ENCODE data around the gene DBT. TPM values are rescaled to one million over a fixed set of nuclear protein-coding genes. Genes with fewer than 3 reads are reported as not detected.
A peak's percentile ranks its signal among the peaks of the same experiment; 100 is the strongest.
"Not testable (repeated sequence)": the region's sequence is repeated elsewhere in the genome, so short reads cannot be mapped to it uniquely, and the experiment has no call there.

The DBT gene
- polyA plus RNA-seq, 1 donor (not counting 4 experiments of a cell fraction or from before 2014, with no cell fraction given): 16.3 TPM

DNA sequence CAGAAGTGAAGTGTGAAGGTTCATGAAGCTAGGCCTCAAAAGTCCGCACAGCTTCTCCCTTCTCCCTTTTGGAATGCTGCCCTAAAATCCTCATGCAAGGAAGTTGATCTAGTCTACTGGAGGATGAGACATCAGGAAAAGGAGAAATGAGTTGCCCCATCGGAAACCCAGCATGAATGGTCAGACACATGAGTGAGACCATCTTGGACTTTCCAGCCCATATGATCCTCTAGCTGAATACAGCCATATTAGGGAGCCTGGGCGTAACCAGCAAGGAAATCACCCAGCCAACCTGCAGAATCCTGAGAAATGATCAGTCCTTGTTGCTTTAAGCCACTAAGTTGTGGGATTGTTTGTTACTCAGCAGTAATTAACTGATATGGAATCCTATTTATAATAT lies 12.5 kb downstream of the DBT start:
- H3K79me2 ChIP-seq (ENCODE audit: control insufficient read depth, insufficient read depth, low read length): peaks cover 5% of the 10 kb centered on the region
- no peak overlapping the region for H2AFZ ChIP-seq (ENCODE audit: control insufficient read depth, low read length)
- H4K20me1 ChIP-seq (ENCODE audit: control insufficient read depth, extremely low read depth, insufficient read depth, low read length): no peaks in the 10 kb centered on the region
- no peak overlapping the region for H3K4me3 ChIP-seq (ENCODE audit: control insufficient read depth in 2 of 3, extremely low read depth in 1 of 3, insufficient read depth in 2 of 3, low read depth in 1 of 3, low read length in 3 of 3)
- no peak for TF ChIP-seq EZH2 (IDR thresholded peaks at IDR 0.05; ENCODE audit: low read length)
- TF ChIP-seq, protein P1, sequence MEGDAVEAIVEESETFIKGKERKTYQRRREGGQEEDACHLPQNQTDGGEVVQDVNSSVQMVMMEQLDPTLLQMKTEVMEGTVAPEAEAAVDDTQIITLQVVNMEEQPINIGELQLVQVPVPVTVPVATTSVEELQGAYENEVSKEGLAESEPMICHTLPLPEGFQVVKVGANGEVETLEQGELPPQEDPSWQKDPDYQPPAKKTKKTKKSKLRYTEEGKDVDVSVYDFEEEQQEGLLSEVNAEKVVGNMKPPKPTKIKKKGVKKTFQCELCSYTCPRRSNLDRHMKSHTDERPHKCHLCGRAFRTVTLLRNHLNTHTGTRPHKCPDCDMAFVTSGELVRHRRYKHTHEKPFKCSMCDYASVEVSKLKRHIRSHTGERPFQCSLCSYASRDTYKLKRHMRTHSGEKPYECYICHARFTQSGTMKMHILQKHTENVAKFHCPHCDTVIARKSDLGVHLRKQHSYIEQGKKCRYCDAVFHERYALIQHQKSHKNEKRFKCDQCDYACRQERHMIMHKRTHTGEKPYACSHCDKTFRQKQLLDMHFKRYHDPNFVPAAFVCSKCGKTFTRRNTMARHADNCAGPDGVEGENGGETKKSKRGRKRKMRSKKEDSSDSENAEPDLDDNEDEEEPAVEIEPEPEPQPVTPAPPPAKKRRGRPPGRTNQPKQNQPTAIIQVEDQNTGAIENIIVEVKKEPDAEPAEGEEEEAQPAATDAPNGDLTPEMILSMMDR (optimal IDR thresholded peaks at IDR 0.05 in 1 of 3, IDR thresholded peaks at IDR 0.05 in 1 of 3, conservative IDR thresholded peaks at IDR 0.05 in 1 of 3; ENCODE audit: extremely low read depth in 1 of 3, insufficient read depth in 2 of 3, low read length in 3 of 3): no peak
- FAIRE-seq (no peak), DNase-seq (ENCODE audit: low read depth, low spot score) (no peak)
- dilution Hi-C loops (cut with MboI; ENCODE audit: extremely low pct_ligation_motif_present, low sequenced_read_pairs): no loop called here
- H3K4me1 ChIP-seq (ENCODE audit: control insufficient read depth, extremely low read depth, insufficient read depth, low read length): peaks cover 10% of the 10 kb centered on the region
- H3K27ac ChIP-seq (ENCODE audit: control insufficient read depth, insufficient read depth, low read length): no peak overlapping the region
- no peak overlapping the region for H3K9ac ChIP-seq (ENCODE audit: control insufficient read depth, extremely low read depth, insufficient read depth, low read length)
- H3K27me3 ChIP-seq (ENCODE audit: control insufficient read depth, extremely low read depth, insufficient read depth, low read length): no peaks in the 10 kb centered on the region
- no peaks in the 10 kb centered on the region for H3K9me1 ChIP-seq (ENCODE audit: control insufficient read depth, extremely low read depth, insufficient read depth, low read length)
- no peaks in the 10 kb centered on the region for H3K9me3 ChIP-seq (ENCODE audit: control insufficient read depth, low read depth, low read length)
- no peak overlapping the region for H3K4me2 ChIP-seq (ENCODE audit: control insufficient read depth, extremely low read depth, insufficient read depth, low read depth, low read length)
- peaks cover 0 to 2% of the 10 kb centered on the region in 2 experiments for H3K36me3 ChIP-seq (ENCODE audit: control insufficient read depth in 2 of 2, extremely low read depth in 1 of 2, insufficient read depth in 2 of 2, low read length in 2 of 2)

DNA sequence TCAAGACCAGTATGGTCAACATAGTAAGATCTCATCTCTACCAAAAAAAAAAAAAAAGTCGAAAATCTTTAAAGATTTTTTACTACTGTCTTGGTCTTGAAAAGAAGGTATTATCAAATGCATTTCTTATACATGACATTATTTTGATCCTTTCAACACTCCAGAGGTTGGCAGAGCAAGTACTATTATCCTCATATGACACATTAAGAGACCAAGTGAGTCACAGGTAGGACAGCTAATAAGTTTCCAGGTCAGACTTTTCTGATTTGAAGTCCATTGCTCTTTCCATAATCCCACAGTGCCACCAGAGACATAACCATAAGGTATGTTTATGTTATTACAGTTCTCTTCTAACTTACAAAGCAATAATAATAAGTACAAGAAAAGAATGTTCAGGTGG lies 15.2 kb downstream of the DBT start:
- Histone ChIP-seq H4K20me1 (ENCODE audit: control insufficient read depth, extremely low read depth, insufficient read depth, low read length) (no peaks in the 10 kb centered on the region), H3K9me3 (ENCODE audit: control insufficient read depth, low read depth, low read length) (no peaks in the 10 kb centered on the region), H3K9ac (ENCODE audit: control insufficient read depth, extremely low read depth, insufficient read depth, low read length) (no peak overlapping the region), H3K27me3 (ENCODE audit: control insufficient read depth, extremely low read depth, insufficient read depth, low read length) (no peaks in the 10 kb centered on the region), H3K4me1 (ENCODE audit: control insufficient read depth, extremely low read depth, insufficient read depth, low read length) (peaks cover 13% of the 10 kb centered on the region), H3K4me3 (ENCODE audit: control insufficient read depth in 2 of 3, extremely low read depth in 1 of 3, insufficient read depth in 2 of 3, low read depth in 1 of 3, low read length in 3 of 3) (peak overlapping the region in 1 of 3 experiments; percentile 20), H2AFZ (ENCODE audit: control insufficient read depth, low read length) (no peak overlapping the region), H3K4me2 (ENCODE audit: control insufficient read depth, extremely low read depth, insufficient read depth, low read depth, low read length) (no peak overlapping the region), H3K36me3 (ENCODE audit: control insufficient read depth in 2 of 2, extremely low read depth in 1 of 2, insufficient read depth in 2 of 2, low read length in 2 of 2) (peaks cover 0 to 11% of the 10 kb centered on the region in 2 experiments), H3K9me1 (ENCODE audit: control insufficient read depth, extremely low read depth, insufficient read depth, low read length) (no peaks in the 10 kb centered on the region), H3K79me2 (ENCODE audit: control insufficient read depth, insufficient read depth, low read length) (no peaks in the 10 kb centered on the region), H3K27ac (ENCODE audit: control insufficient read depth, insufficient read depth, low read length) (peak overlapping the region; percentile 34)
- dilution Hi-C loops (cut with MboI; ENCODE audit: extremely low pct_ligation_motif_present, low sequenced_read_pairs): no loop called here
- TF ChIP-seq EZH2 (IDR thresholded peaks at IDR 0.05; ENCODE audit: low read length): no peak
- TF ChIP-seq, protein P1 (optimal IDR thresholded peaks at IDR 0.05 in 1 of 3, IDR thresholded peaks at IDR 0.05 in 1 of 3, conservative IDR thresholded peaks at IDR 0.05 in 1 of 3; ENCODE audit: extremely low read depth in 1 of 3, insufficient read depth in 2 of 3, low read length in 3 of 3): no peak
- DNase-seq (ENCODE audit: low read depth, low spot score): no peak
- FAIRE-seq: no peak

- peaks cover 0 to 11% of the 10 kb centered on the region in 2 experiments for H3K36me3 ChIP-seq (ENCODE audit: control insufficient read depth in 2 of 2, extremely low read depth in 1 of 2, insufficient read depth in 2 of 2, low read length in 2 of 2)
Observed at GRCh38 chr1:100233566-100233965, 16.1 kb downstream of the DBT start.

More at GRCh38 chr1:100233566-100233965, 16.1 kb downstream of the DBT start:
- H3K27me3 ChIP-seq (ENCODE audit: control insufficient read depth, extremely low read depth, insufficient read depth, low read length); H3K9me1 ChIP-seq (ENCODE audit: control insufficient read depth, extremely low read depth, insufficient read depth, low read length); H2AFZ ChIP-seq (ENCODE audit: control insufficient read depth, low read length); H4K20me1 ChIP-seq (ENCODE audit: control insufficient read depth, extremely low read depth, insufficient read depth, low read length); dilution Hi-C loops (cut with MboI; ENCODE audit: extremely low pct_ligation_motif_present, low sequenced_read_pairs); H3K79me2 ChIP-seq (ENCODE audit: control insufficient read depth, insufficient read depth, low read length); FAIRE-seq; H3K9me3 ChIP-seq (ENCODE audit: control insufficient read depth, low read depth, low read length); H3K9ac ChIP-seq (ENCODE audit: control insufficient read depth, extremely low read depth, insufficient read depth, low read length): not testable (repeated sequence)
- Histone ChIP-seq H3K27ac (ENCODE audit: control insufficient read depth, insufficient read depth, low read length) (peak overlapping the region; percentile 34), H3K4me3 (ENCODE audit: control insufficient read depth in 2 of 3, extremely low read depth in 1 of 3, insufficient read depth in 2 of 3, low read depth in 1 of 3, low read length in 3 of 3) (peak overlapping the region in 1 of 3 experiments; percentile 20), H3K4me2 (ENCODE audit: control insufficient read depth, extremely low read depth, insufficient read depth, low read depth, low read length) (peak overlapping the region; percentile 25), H3K4me1 (ENCODE audit: control insufficient read depth, extremely low read depth, insufficient read depth, low read length) (peaks cover 13% of the 10 kb centered on the region)
- peak; percentile 23 for DNase-seq (ENCODE audit: low read depth, low spot score)

Measured in keratinocyte (primary cell).